Liver (tissue), 9 donors: ENCODE data around the gene SLC17A3. TPM values are rescaled to one million over a fixed set of nuclear protein-coding genes. Genes with fewer than 3 reads are reported as not detected.

Source experiments
- DNase-seq: peaks from one replicate; pipeline ENCODE4 v3.0.0-alpha.2; 2017; ENCODE audit warnings: low spot score
- H3K27ac ChIP-seq, 2 donors: one replicate each; pipeline ENCODE4 v1.7.0; 2013; ENCODE audit warnings: inconsistent platforms in 2 of 2, low read length in 2 of 2, control low read depth in 1 of 2, low read depth in 1 of 2, mild to moderate bottlenecking in 1 of 2
- H3K27me3 ChIP-seq, 4 donors: one replicate each; pipeline versions ENCODE4 v1.6.1 to v1.7.0; 2013; ENCODE audit warnings: low read length in 3 of 4, inconsistent platforms in 1 of 4, mild to moderate bottlenecking in 1 of 4, moderate library complexity in 1 of 4; ENCODE audit not compliant: control insufficient read depth in 4 of 4, insufficient read depth in 4 of 4
- H3K36me3 ChIP-seq, 4 donors: one replicate each; pipeline versions ENCODE4 v1.6.1 to v1.7.0; 2013; ENCODE audit warnings: low read length in 3 of 4, mild to moderate bottlenecking in 3 of 4, low read depth in 1 of 4, moderate library complexity in 1 of 4; ENCODE audit not compliant: control insufficient read depth in 4 of 4, insufficient read depth in 3 of 4
- H3K4me1 ChIP-seq, 4 donors: one replicate each; pipeline versions ENCODE4 v1.6.1 to v1.7.0; 2013; ENCODE audit warnings: low read length in 3 of 4, mild to moderate bottlenecking in 3 of 4, moderate library complexity in 1 of 4; ENCODE audit not compliant: control insufficient read depth in 4 of 4, insufficient read depth in 4 of 4
- H3K4me3 ChIP-seq, 3 donors: one replicate each; pipeline versions ENCODE4 v1.6.1 to v1.7.0; 2013; ENCODE audit warnings: low read length in 3 of 3, control low read depth in 1 of 3, low read depth in 1 of 3, mild to moderate bottlenecking in 1 of 3
- H3K9ac ChIP-seq, 2 donors: one replicate each; pipeline ENCODE4 v1.7.0; 2013; ENCODE audit warnings: low read length in 2 of 2, mild to moderate bottlenecking in 2 of 2, moderate library complexity in 2 of 2, control low read depth in 1 of 2, low read depth in 1 of 2
- H3K9me3 ChIP-seq, 4 donors: one replicate each; pipeline versions ENCODE4 v1.6.1 to v1.7.0; 2013; ENCODE audit warnings: low read length in 3 of 4; ENCODE audit not compliant: control insufficient read depth in 4 of 4
- EGR1 ChIP-seq, 2 donors: IDR thresholded peaks; 2 replicates each; pipeline ENCODE4 v1.6.1; 2016 to 2018; ENCODE audit warnings: antibody characterized with exemption in 2 of 2, low read depth in 2 of 2
- FOXA2 ChIP-seq: IDR thresholded peaks from 2 replicates; pipeline ENCODE4 v1.6.1; 2016; ENCODE audit warnings: antibody characterized with exemption
- GABPA ChIP-seq, 2 donors: IDR thresholded peaks in 1 of 2; conservative IDR thresholded peaks in 1 of 2; 2 replicates each; pipeline ENCODE4 v1.6.1; 2016; ENCODE audit warnings: antibody characterized with exemption in 2 of 2, mild to moderate bottlenecking in 1 of 2, moderate library complexity in 1 of 2
- HNF4A ChIP-seq, 2 donors: conservative IDR thresholded peaks; 2 replicates each; pipeline ENCODE4 v1.6.1; 2016; ENCODE audit warnings: antibody characterized with exemption in 2 of 2, mild to moderate bottlenecking in 2 of 2
- JUND ChIP-seq, 2 donors: IDR thresholded peaks; 2 replicates each; pipeline ENCODE4 v1.6.1; 2016; ENCODE audit warnings: antibody characterized with exemption in 2 of 2
- SP1 ChIP-seq: IDR thresholded peaks from 2 replicates; pipeline ENCODE4 v1.6.1; 2018; ENCODE audit warnings: antibody characterized with exemption, mild to moderate bottlenecking
- TAF1 ChIP-seq: conservative IDR thresholded peaks from 2 replicates; pipeline ENCODE4 v1.6.1; 2016; ENCODE audit warnings: antibody characterized with exemption, mild to moderate bottlenecking
- YY1 ChIP-seq: IDR thresholded peaks from 2 replicates; pipeline ENCODE4 v1.6.1; 2016; ENCODE audit warnings: antibody characterized with exemption, mild to moderate bottlenecking
- WGBS: extraction: QIAGEN DNeasy Blood & Tissue Kit; methylation state at CpG from one replicate; pipeline ENCODE4 v1.1.7; 2013; 5-methylcytosine and 5-hydroxymethylcytosine counted together
- polyA plus RNA-seq, 2 donors: library from polyadenylated mRNA; stranded (reverse) in 1 of 2; unstranded in 1 of 2; fragments of 200-250 nt in 1 of 2; fragments of >200 nt in 1 of 2; fragmentation: Nextera tagmentation in 1 of 2; extraction: Ambion mirVana in 1 of 2; gene quantifications; one replicate each; pipeline versions ENCODE4 v1.2.1 to v1.2.3, GENCODE V29; 2013 to 2015
- total RNA-seq, 2 donors: library from RNA; depleted of rRNA; stranded (reverse); fragments of >200 nt; gene quantifications; one replicate each; pipeline ENCODE4 v1.2.3, GENCODE V29; 2014
- TF ChIP-seq, protein P1 (sequence below): IDR thresholded peaks from 2 replicates; pipeline ENCODE4 v1.6.1; 2016; ENCODE audit warnings: antibody characterized with exemption, mild to moderate bottlenecking
- TF ChIP-seq, protein P2 (sequence below): IDR thresholded peaks from 2 replicates; pipeline ENCODE4 v1.6.1; 2016; ENCODE audit warnings: antibody characterized with exemption
- TF ChIP-seq, protein P3 (sequence below): IDR thresholded peaks from 2 replicates; pipeline ENCODE4 v1.6.1; 2016; ENCODE audit warnings: antibody characterized with exemption
- donor health status: healthy.
- donor health status: healthy.
- donor health status: healthy.
- donor health status: healthy.
- donor health status: healthy.

SLC17A3 gene
- total and polyA plus RNA-seq, 4 donors = 1.6 to 23.2 (median 10.9) TPM

DNA sequence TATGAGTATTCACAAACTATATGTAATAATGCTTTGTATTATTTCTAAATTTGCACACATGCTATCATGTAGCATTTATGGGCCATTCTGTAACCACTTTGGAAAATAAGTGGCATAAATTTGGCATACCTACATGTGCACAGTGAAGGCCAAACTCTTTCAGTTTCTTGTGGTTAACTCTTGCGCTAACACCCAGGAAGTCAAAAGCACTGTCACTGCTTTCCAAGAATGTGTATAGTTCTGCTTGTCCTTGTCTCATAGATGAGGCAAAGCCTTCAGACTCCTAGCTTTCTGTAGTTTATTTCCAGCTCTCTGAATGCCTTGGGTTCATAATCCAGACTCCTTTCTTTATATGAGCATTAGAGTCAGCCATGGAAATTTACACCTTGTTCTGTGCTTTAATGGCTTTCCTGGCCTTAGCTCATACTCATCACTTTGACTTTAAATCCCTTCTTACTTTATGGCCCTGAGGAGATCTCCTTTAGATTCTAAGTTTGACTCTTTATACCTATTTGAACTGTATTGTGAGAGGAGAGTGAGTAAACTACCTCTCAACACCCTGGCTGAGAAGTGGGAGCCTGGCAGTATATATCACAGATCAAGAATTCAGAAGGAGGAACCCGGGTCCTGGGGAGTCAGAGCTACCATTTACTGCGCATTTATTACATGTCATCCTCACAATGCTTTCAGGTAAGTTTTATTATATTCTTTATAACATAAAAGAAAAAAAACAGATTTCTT is 949 bp upstream of the SLC17A3 start:
- Histone ChIP-seq H3K9ac (peak overlapping the region in 1 of 2 donors; percentile 61), H3K4me3 (no peak overlapping the region), H3K4me1 (peaks cover 2 to 47% (median 29%) of the 10 kb centered on the region in 4 donors), H3K36me3 (no peaks in the 10 kb centered on the region), H3K9me3 (no peaks in the 10 kb centered on the region), H3K27me3 (no peaks in the 10 kb centered on the region), H3K27ac (peak overlapping the region; percentile 14 to 29)
- no peak for DNase-seq
- no peak for TF ChIP-seq FOXA2
- TF ChIP-seq GABPA (IDR thresholded peaks at IDR 0.05 in 1 of 2, conservative IDR thresholded peaks at IDR 0.05 in 1 of 2) = no peak
- TF ChIP-seq HNF4A (conservative IDR thresholded peaks at IDR 0.05) = no peak
- TF ChIP-seq JUND (IDR thresholded peaks at IDR 0.05) = no peak
- TF ChIP-seq YY1 = no peak
- TF ChIP-seq, protein P1, sequence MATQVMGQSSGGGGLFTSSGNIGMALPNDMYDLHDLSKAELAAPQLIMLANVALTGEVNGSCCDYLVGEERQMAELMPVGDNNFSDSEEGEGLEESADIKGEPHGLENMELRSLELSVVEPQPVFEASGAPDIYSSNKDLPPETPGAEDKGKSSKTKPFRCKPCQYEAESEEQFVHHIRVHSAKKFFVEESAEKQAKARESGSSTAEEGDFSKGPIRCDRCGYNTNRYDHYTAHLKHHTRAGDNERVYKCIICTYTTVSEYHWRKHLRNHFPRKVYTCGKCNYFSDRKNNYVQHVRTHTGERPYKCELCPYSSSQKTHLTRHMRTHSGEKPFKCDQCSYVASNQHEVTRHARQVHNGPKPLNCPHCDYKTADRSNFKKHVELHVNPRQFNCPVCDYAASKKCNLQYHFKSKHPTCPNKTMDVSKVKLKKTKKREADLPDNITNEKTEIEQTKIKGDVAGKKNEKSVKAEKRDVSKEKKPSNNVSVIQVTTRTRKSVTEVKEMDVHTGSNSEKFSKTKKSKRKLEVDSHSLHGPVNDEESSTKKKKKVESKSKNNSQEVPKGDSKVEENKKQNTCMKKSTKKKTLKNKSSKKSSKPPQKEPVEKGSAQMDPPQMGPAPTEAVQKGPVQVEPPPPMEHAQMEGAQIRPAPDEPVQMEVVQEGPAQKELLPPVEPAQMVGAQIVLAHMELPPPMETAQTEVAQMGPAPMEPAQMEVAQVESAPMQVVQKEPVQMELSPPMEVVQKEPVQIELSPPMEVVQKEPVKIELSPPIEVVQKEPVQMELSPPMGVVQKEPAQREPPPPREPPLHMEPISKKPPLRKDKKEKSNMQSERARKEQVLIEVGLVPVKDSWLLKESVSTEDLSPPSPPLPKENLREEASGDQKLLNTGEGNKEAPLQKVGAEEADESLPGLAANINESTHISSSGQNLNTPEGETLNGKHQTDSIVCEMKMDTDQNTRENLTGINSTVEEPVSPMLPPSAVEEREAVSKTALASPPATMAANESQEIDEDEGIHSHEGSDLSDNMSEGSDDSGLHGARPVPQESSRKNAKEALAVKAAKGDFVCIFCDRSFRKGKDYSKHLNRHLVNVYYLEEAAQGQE = no peak
- TF ChIP-seq TAF1 = no peak
- 87% methylated on average over 3 of the region's 3 CpGs for WGBS

DNA sequence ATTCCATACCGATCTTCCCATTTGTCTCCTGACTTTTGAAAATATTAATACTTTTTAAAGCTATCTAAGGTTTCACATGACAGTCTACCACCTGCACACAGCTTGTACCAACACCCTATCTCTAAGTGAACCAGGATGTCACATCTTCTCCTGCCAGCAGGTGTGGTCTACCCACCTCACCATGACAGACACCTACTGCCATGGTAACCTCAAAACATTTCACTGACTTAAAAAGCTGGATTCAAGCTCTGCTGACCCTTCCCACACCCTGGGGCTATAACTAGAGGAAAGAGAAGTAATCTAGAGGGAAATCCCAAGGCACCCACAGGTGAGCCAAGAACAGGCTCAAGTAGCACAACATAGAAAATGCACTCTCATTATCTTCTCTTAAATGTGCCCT is 1.2 kb downstream of the SLC17A3 start:
- TF ChIP-seq, protein P2, sequence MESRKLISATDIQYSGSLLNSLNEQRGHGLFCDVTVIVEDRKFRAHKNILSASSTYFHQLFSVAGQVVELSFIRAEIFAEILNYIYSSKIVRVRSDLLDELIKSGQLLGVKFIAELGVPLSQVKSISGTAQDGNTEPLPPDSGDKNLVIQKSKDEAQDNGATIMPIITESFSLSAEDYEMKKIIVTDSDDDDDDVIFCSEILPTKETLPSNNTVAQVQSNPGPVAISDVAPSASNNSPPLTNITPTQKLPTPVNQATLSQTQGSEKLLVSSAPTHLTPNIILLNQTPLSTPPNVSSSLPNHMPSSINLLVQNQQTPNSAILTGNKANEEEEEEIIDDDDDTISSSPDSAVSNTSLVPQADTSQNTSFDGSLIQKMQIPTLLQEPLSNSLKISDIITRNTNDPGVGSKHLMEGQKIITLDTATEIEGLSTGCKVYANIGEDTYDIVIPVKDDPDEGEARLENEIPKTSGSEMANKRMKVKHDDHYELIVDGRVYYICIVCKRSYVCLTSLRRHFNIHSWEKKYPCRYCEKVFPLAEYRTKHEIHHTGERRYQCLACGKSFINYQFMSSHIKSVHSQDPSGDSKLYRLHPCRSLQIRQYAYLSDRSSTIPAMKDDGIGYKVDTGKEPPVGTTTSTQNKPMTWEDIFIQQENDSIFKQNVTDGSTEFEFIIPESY = no peak
- TF ChIP-seq SP1 (no peak), JUND (IDR thresholded peaks at IDR 0.05) (no peak), YY1 (no peak), EGR1 (IDR thresholded peaks at IDR 0.05; ENCODE audit: low read depth in 2 of 2) (no peak)
- TF ChIP-seq, protein P1 = no peak
- TF ChIP-seq, protein P3, sequence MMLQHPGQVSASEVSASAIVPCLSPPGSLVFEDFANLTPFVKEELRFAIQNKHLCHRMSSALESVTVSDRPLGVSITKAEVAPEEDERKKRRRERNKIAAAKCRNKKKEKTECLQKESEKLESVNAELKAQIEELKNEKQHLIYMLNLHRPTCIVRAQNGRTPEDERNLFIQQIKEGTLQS = no peak
- 90% methylated on average over 1 of the region's 1 CpG for WGBS

More for the DNA sequence above, 1.2 kb downstream of the SLC17A3 start:
- H3K27ac ChIP-seq = no peak overlapping the region
- no peaks in the 10 kb centered on the region for H3K36me3 ChIP-seq
- no peaks in the 10 kb centered on the region for H3K9me3 ChIP-seq
- H3K4me3 ChIP-seq = no peak overlapping the region
- H3K9ac ChIP-seq = no peak overlapping the region
- no peaks in the 10 kb centered on the region for H3K27me3 ChIP-seq
- peaks cover 2 to 43% (median 29%) of the 10 kb centered on the region in 4 donors for H3K4me1 ChIP-seq
- DNase-seq = no peak
